Measurements from ENCODE around the gene HPCA.

DNA sequence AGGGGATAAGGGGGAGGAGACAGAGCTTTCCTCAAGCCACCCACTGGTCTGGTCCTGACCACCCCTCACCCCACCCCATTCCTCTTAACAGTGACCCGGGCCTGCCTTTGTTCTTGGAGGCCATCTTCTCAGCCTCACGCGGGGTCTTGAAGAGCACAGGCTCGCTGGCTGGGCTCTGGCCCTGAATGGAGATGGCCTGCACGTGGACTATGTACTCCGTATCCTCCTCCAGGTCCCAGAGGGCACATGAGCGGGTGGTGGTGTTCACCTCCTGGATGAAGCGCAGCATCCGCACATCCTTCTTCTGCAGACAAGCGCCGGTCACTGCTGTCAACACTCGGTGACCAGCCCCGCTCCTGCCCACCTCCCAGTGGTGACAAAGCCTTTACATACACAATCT, 18.2 kb upstream of the HPCA start:
- TF ChIP-seq, protein P1, sequence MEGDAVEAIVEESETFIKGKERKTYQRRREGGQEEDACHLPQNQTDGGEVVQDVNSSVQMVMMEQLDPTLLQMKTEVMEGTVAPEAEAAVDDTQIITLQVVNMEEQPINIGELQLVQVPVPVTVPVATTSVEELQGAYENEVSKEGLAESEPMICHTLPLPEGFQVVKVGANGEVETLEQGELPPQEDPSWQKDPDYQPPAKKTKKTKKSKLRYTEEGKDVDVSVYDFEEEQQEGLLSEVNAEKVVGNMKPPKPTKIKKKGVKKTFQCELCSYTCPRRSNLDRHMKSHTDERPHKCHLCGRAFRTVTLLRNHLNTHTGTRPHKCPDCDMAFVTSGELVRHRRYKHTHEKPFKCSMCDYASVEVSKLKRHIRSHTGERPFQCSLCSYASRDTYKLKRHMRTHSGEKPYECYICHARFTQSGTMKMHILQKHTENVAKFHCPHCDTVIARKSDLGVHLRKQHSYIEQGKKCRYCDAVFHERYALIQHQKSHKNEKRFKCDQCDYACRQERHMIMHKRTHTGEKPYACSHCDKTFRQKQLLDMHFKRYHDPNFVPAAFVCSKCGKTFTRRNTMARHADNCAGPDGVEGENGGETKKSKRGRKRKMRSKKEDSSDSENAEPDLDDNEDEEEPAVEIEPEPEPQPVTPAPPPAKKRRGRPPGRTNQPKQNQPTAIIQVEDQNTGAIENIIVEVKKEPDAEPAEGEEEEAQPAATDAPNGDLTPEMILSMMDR (IDR thresholded peaks at IDR 0.05; ENCODE audit: poor library complexity), result no peak
- TF ChIP-seq EZH2 (IDR thresholded peaks at IDR 0.05; ENCODE audit: borderline replicate concordance), result no peak
- TF ChIP-seq EZH2phosphoT487 (IDR thresholded peaks at IDR 0.05; ENCODE audit: low read depth, severe bottlenecking, unreplicated experiment), result no peak
